Testis (tissue), 2 donors: ENCODE data around the gene PPP1R3F.
"Not testable (repeated sequence)": the region's sequence is repeated elsewhere in the genome, so short reads cannot be mapped to it uniquely, and the experiment has no call there.

Experiments
- CTCF ChIP-seq, 3 experiments: fragments of 450-650 bp in 2 of 3; fragments of 200-600 bp in 1 of 3; sonication (generic) in 1 of 3; IDR thresholded peaks; one replicate each; pipeline ENCODE4 v1.5.1; 2016 to 2019; ENCODE audit warnings: antibody characterized with exemption in 3 of 3, mild to moderate bottlenecking in 2 of 3, moderate library complexity in 1 of 3
- POLR2A ChIP-seq: fragments of 450-650 bp; IDR thresholded peaks from one replicate; pipeline ENCODE4 v1.6.1; 2017; ENCODE audit warnings: antibody characterized with exemption, mild to moderate bottlenecking, moderate library complexity

GRCh38 chrX:49331282-49331681 is 61.7 kb downstream of the PPP1R3F start, which contains the start of gene GAGE13:
- TF ChIP-seq POLR2A; CTCF (IDR thresholded peaks at IDR 0.05): not testable (repeated sequence)
